Measurements from ENCODE around the gene AUTS2.

Gene AUTS2

DNA sequence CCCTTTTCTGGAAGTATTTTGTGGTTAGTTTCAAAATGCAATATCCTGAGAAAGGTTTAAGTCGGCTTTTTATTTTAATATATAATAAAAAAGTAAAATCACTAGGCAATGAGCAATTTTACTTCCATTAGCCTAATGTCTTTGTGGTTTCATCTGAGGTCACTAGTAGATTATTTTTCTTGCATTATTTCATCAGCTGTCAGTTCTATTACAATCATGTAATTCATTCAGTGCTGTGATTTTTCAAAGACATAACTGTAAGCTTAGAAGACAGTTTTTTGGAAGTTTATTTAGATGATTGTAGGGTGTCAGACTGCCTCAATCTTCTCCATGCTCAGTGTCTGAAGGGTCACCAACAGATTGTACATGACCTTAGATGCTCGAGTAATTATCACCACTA lies 965.7 kb downstream of the AUTS2 start (continued):
- TF ChIP-seq, protein P1, sequence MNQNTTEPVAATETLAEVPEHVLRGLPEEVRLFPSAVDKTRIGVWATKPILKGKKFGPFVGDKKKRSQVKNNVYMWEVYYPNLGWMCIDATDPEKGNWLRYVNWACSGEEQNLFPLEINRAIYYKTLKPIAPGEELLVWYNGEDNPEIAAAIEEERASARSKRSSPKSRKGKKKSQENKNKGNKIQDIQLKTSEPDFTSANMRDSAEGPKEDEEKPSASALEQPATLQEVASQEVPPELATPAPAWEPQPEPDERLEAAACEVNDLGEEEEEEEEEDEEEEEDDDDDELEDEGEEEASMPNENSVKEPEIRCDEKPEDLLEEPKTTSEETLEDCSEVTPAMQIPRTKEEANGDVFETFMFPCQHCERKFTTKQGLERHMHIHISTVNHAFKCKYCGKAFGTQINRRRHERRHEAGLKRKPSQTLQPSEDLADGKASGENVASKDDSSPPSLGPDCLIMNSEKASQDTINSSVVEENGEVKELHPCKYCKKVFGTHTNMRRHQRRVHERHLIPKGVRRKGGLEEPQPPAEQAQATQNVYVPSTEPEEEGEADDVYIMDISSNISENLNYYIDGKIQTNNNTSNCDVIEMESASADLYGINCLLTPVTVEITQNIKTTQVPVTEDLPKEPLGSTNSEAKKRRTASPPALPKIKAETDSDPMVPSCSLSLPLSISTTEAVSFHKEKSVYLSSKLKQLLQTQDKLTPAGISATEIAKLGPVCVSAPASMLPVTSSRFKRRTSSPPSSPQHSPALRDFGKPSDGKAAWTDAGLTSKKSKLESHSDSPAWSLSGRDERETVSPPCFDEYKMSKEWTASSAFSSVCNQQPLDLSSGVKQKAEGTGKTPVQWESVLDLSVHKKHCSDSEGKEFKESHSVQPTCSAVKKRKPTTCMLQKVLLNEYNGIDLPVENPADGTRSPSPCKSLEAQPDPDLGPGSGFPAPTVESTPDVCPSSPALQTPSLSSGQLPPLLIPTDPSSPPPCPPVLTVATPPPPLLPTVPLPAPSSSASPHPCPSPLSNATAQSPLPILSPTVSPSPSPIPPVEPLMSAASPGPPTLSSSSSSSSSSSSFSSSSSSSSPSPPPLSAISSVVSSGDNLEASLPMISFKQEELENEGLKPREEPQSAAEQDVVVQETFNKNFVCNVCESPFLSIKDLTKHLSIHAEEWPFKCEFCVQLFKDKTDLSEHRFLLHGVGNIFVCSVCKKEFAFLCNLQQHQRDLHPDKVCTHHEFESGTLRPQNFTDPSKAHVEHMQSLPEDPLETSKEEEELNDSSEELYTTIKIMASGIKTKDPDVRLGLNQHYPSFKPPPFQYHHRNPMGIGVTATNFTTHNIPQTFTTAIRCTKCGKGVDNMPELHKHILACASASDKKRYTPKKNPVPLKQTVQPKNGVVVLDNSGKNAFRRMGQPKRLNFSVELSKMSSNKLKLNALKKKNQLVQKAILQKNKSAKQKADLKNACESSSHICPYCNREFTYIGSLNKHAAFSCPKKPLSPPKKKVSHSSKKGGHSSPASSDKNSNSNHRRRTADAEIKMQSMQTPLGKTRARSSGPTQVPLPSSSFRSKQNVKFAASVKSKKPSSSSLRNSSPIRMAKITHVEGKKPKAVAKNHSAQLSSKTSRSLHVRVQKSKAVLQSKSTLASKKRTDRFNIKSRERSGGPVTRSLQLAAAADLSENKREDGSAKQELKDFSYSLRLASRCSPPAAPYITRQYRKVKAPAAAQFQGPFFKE (tag by site-specific recombination; IDR thresholded peaks at IDR 0.05; ENCODE audit: borderline replicate concordance), result no peak
- TF ChIP-seq TCF7L2 (IDR thresholded peaks at IDR 0.05; ENCODE audit: borderline replicate concordance, low read depth, low read length), result no peak
- no peak for TF ChIP-seq SALL2 (tag by site-specific recombination; IDR thresholded peaks at IDR 0.05; ENCODE audit: borderline replicate concordance)
- TF ChIP-seq, protein P2, sequence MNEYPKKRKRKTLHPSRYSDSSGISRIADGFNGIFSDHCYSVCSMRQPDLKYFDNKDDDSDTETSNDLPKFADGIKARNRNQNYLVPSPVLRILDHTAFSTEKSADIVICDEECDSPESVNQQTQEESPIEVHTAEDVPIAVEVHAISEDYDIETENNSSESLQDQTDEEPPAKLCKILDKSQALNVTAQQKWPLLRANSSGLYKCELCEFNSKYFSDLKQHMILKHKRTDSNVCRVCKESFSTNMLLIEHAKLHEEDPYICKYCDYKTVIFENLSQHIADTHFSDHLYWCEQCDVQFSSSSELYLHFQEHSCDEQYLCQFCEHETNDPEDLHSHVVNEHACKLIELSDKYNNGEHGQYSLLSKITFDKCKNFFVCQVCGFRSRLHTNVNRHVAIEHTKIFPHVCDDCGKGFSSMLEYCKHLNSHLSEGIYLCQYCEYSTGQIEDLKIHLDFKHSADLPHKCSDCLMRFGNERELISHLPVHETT (tag by site-specific recombination; IDR thresholded peaks at IDR 0.05), result no peak
- TF ChIP-seq ZEB2 (tag by site-specific recombination; IDR thresholded peaks at IDR 0.05), result no peak
- TF ChIP-seq, protein P3, sequence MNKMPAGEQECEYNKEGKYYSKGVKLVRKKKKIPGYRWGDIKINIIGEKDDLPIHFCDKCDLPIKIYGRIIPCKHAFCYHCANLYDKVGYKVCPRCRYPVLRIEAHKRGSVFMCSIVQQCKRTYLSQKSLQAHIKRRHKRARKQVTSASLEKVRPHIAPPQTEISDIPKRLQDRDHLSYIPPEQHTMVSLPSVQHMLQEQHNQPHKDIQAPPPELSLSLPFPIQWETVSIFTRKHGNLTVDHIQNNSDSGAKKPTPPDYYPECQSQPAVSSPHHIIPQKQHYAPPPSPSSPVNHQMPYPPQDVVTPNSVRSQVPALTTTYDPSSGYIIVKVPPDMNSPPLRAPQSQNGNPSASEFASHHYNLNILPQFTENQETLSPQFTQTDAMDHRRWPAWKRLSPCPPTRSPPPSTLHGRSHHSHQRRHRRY (tag by site-specific recombination; IDR thresholded peaks at IDR 0.05), result no peak
- no peak for TF ChIP-seq MYNN (tag by site-specific recombination; IDR thresholded peaks at IDR 0.05; ENCODE audit: borderline replicate concordance)

DNA sequence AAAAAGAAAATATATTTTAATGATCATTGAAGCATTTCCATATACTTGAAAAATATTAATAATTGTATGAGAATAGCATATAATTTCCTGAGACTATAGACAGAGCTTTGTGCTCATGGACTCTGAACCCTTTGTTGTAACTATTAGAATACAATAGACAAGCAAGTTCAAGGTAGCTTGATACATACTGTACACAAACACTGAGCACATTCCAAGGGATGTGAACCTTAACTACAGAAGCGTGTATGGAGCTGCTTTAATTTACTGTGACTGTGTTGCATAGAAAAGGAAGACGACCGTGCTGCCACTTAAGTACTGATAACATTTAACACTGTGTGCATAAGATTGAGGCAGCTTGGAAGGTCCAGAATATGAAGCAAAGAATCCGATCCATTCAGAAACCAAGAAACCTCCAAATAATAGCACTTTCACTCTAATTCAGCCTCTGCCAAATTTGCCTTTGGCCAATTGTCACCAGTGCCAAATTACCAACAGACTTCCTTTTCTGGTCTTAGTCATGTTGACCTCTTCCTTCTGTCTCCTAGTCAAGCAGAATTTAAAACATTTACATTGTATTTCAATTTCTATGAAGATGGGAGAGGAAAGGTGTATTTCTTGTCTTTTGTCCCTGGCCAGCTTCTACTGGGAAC lies 967.6 kb downstream of the AUTS2 start:
- no peak overlapping the region for H3K27ac ChIP-seq (ENCODE audit: extremely low read depth, low read depth, low read length)
- H3K4me1 ChIP-seq (ENCODE audit: control insufficient read depth, insufficient read depth, low read length), result peaks cover 19% of the 10 kb centered on the region
- H3K4me3 ChIP-seq (ENCODE audit: low read depth, low read length), result no peak overlapping the region
- ChIA-PET CTCF (no interaction called here), POLR2A (interaction anchor here (0.6 kb wide), 1 partner anchor 474 kb away, joined by 4 read pairs; no protein-coding TSS in a partner anchor)
- H3K36me3 ChIP-seq (ENCODE audit: control insufficient read depth in 2 of 2, insufficient read depth in 1 of 2, low read length in 2 of 2), result no peaks in the 10 kb centered on the region
- no peak for TF ChIP-seq ZNF768 (tag by site-specific recombination; IDR thresholded peaks at IDR 0.05)
- no peak for TF ChIP-seq ZNF529 (tag by site-specific recombination; IDR thresholded peaks at IDR 0.05; ENCODE audit: insufficient replicate concordance)
- TF ChIP-seq ZNF266 (tag by site-specific recombination; IDR thresholded peaks at IDR 0.05; ENCODE audit: low read depth), result no peak
- no peak for TF ChIP-seq BCL11B (tag by site-specific recombination; IDR thresholded peaks at IDR 0.05; ENCODE audit: low read depth)
- TF ChIP-seq ZSCAN23 (tag by site-specific recombination; IDR thresholded peaks at IDR 0.05), result no peak
- no peak for TF ChIP-seq ZBTB7A (tag by site-specific recombination; IDR thresholded peaks at IDR 0.05; ENCODE audit: low read depth)
- no peak for TF ChIP-seq ZNF175 (tag by site-specific recombination; IDR thresholded peaks at IDR 0.05)
- TF ChIP-seq GLI4 (tag by site-specific recombination; IDR thresholded peaks at IDR 0.05), result no peak
- TF ChIP-seq, protein P4, sequence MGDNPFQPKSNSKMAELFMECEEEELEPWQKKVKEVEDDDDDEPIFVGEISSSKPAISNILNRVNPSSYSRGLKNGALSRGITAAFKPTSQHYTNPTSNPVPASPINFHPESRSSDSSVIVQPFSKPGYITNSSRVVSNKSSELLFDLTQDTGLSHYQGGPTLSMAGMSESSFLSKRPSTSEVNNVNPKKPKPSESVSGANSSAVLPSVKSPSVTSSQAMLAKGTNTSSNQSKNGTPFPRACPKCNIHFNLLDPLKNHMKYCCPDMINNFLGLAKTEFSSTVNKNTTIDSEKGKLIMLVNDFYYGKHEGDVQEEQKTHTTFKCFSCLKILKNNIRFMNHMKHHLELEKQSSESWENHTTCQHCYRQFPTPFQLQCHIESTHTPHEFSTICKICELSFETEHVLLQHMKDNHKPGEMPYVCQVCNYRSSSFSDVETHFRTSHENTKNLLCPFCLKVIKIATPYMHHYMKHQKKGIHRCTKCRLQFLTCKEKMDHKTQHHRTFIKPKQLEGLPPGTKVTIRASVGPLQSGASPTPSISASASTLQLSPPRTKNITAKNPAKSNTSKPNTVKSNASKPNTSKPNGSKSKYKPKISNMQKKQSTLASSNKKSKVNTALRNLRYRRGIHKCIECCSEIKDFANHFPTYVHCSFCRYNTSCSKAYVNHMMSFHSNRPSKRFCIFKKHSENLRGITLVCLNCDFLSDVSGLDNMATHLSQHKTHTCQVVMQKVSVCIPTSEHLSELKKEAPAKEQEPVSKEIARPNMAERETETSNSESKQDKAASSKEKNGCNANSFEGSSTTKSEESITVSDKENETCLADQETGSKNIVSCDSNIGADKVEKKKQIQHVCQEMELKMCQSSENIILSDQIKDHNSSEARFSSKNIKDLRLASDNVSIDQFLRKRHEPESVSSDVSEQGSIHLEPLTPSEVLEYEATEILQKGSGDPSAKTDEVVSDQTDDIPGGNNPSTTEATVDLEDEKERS (tag by site-specific recombination; IDR thresholded peaks at IDR 0.05), result no peak
- TF ChIP-seq BCL11A (tag by site-specific recombination; IDR thresholded peaks at IDR 0.05; ENCODE audit: low read depth), result no peak
- TF ChIP-seq WT1 (tag by site-specific recombination; IDR thresholded peaks at IDR 0.05), result no peak
- no peak for TF ChIP-seq ZNF184 (tag by site-specific recombination; IDR thresholded peaks at IDR 0.05)
- no peak for TF ChIP-seq ZNF10 (tag by site-specific recombination; IDR thresholded peaks at IDR 0.05)
- TF ChIP-seq ZNF221 (tag by site-specific recombination; IDR thresholded peaks at IDR 0.05; ENCODE audit: borderline replicate concordance), result no peak
- no peak for TF ChIP-seq MZF1 (tag by site-specific recombination; IDR thresholded peaks at IDR 0.05; ENCODE audit: borderline replicate concordance)
- TF ChIP-seq ZNF394 (tag by site-specific recombination; IDR thresholded peaks at IDR 0.05; ENCODE audit: borderline replicate concordance), result no peak
- TF ChIP-seq, protein P5, sequence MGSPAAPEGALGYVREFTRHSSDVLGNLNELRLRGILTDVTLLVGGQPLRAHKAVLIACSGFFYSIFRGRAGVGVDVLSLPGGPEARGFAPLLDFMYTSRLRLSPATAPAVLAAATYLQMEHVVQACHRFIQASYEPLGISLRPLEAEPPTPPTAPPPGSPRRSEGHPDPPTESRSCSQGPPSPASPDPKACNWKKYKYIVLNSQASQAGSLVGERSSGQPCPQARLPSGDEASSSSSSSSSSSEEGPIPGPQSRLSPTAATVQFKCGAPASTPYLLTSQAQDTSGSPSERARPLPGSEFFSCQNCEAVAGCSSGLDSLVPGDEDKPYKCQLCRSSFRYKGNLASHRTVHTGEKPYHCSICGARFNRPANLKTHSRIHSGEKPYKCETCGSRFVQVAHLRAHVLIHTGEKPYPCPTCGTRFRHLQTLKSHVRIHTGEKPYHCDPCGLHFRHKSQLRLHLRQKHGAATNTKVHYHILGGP (tag by site-specific recombination; IDR thresholded peaks at IDR 0.05), result no peak
- no peaks in the 10 kb centered on the region for H3K9me3 ChIP-seq (ENCODE audit: control insufficient read depth, insufficient read depth, low read depth, low read length)
